GM18907 (cell line): ENCODE measurements around the gene MEIS1.

Source experiments
- ATAC-seq: cut with Tn5 transposase; IDR thresholded peaks from one replicate; pipeline ENCODE4 v1.9.1; 2021; ENCODE audit warnings: mild to moderate bottlenecking, moderate library complexity; ENCODE audit not compliant: unreplicated experiment

Gene MEIS1

DNA sequence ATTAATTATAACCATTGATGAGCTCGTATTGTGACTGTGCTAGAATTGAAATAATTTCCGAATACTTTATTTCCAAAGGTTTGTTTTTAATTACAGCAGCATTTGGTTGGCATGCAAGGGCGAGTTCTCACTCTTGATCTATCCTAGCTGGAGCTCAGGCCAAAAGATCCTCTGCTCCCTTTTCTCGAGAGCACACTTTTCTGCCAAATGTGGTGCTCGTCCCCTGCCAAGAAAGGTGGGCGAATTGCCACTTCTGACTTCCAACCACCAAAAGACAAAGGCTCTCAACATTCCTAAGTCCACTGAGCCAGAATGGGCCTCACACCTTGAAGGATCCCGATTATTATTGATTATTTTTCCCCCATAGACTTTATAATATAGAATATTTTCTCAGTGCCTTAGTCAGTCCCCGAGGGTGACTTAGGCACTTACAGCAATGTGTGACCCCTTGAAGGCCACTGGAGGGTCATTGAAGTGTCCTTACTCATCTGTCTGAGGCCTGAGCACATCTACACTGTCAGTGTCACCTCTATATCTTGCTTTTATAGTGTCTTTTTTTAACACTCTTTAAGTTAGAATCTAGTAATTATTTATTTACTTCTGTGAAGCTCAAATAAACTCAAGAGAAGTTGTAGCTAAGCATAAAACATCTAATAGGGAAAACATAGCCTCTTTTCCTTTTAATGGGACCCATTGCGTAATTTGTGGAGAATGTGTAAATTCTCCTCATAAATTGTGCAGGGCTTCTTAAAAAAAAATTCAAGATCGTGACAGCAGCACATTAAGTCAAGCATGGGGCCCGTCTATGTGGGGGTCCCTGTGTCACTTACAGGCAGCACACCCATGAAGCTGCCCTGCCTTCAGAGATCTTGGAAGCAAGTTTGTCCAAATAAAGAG lies 98.3 kb downstream of the MEIS1 start:
- no peak for ATAC-seq

DNA sequence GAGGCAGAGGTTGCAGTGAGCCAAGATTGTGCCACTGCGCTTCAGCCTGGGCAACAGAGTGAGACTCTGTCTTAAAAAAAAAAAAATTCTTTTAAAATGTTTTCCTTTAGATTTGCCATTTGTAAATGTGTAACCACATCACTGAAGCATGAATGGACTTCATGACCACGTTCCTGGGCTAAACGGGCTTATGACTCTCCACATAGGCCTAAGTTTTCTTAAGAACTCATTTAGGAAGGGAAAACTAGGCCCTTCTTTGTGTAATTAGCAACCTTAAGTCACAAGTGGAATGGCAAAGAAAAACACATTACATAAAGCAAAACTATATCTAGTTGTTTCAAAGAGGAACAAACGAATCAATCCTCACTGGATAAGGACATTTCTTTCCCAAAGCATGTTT lies 99.5 kb downstream of the MEIS1 start:
- ATAC-seq, result no peak

DNA sequence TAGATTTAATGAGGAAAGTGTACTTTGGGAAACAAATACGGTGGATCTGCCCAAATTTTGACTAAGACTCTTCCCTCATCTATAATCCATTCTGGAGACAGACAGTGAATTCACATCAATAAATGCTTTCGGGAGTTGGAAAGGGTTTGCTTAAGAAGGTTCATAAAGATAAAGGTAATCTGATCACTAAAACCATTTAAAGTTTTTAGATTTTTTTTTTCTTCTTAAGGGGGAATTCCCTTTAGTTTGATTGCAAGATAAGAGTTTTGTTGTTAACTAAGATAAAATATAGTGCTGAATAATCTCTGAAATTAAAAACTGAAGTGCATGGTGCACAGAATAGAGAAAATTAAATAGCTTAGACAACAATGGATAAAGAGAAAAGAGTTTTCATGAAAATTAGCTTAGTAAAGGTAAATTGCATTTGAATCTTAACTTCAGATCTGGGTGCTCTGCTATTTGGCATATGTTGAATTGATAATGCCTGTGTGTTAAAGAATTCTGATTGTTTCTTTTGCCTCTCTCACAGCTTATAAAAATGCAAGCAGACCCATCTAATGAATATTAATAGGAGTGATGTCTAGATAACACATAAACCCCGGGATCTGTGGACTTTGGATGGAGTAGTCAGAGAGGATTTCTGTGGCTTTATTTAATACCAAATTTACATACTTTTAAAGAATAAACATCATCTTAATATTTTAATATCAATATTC lies 100.8 kb downstream of the MEIS1 start:
- ATAC-seq, result no peak

DNA sequence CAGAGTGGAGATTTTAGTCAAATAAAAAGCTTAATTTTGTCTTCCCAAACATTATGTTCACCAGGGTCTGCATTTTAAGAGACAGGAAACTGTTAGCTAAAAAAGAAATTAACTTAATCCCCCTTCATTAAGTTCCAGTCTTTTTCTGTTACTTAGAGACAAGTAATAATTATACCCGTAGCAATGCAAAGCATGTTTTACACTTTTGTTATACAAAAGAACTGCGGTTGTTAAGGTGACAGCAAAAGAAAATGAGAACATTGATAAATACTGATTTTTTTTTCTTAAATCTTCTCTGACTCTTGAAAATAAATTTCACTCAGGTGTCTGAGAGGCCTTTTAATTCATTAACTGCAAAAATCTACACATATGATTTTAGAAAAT lies 101.4 kb downstream of the MEIS1 start:
- ATAC-seq, result no peak

DNA sequence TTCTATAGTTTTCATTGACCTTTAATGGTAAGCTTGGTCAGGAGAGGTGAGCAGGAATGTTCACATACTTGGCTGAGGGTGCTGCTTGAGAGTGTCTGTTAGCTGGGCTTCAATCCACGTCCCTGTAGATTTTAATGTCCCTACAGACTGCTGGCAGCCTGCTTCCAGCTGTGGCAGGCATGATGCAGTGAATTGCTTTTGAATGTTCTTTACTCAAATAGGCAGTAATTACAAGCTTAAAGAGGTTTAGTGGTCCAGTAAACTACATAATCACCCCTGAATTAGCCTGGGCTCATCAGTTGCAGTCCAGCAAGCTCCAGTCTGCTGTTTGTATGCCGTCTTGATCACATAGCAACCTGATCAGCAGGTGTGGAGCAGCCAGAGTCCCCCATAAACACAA lies 102.1 kb downstream of the MEIS1 start:
- no peak for ATAC-seq

DNA sequence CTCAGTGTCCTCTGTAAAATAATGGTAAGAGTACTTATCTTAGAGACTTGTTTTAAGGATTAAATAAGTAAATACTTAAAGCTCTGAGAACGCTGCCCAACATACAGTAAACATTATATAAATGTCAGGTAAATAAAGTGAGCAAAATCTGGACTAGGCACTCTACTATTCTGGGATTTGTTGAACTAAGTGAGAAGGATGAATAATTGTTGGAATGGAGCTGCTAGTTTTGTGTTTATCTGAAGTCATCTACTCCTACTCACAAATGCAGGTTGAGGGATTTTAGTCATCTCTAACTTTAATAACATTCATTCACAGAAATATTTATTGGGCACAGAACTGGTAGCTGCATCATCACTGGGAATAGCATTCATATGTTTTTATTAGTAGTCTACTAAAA lies 103.4 kb downstream of the MEIS1 start:
- no peak for ATAC-seq

DNA sequence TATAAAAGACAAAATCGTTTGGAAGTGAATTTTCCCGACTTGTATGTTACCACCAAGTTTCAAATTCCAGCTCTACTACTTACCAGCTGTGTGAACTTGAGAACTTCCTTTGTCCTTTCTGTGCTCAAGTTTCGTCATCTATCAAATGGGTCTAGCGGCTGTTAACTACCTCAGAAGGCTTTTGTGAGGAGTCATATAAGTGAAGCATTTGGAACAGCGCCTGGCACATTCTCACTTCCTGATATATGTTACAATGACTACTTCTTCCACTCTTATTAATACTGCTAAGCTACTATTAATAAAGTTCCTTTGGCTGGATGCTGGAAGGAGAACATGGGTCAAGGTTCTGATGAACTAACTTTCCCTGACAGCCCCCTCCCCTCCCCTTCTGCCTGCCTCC lies 104.5 kb downstream of the MEIS1 start:
- ATAC-seq, result no peak

DNA sequence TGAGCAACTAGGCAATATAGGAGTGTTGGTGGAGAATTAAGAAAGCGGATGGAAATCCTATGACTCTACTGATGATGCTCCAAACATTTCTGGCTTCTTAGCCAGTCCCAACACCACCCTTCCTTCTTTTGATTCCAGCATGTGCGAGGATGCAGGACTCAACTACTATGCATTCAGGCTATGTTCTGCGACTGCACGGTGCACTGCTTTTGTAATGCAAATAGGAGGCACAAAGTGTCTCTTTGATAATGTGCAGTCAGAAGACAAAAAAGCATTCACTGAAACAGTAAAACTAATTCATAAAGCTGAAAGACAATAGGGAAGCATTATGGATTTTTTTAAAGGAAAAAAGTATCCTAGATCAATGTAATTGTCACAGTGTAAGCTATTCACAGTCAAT lies 106.7 kb downstream of the MEIS1 start:
- ATAC-seq, result no peak

DNA sequence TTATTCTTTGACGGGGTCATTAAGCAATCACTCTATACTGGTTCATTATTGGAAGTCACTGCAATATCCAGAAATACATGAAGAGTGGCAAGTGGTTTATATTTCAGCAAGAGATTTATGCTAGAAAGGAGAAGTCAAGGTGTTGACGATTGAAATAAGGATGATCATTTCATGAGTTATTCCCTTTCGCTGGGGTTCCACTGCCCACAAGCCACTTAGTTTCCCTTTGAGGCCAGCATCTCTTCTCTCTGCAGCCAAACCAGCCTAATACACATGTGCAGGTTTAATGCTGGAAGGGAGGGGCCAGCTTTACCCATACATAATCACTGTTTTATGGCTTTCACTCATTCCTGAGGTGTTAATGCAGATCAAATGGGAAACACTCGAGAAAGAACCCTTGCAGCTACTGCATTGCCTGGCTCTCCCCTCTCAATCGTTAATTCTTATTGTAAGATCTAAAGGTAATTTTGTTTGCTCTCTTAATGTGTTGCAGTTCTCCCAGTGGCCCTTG lies 108.4 kb downstream of the MEIS1 start:
- no peak for ATAC-seq

DNA sequence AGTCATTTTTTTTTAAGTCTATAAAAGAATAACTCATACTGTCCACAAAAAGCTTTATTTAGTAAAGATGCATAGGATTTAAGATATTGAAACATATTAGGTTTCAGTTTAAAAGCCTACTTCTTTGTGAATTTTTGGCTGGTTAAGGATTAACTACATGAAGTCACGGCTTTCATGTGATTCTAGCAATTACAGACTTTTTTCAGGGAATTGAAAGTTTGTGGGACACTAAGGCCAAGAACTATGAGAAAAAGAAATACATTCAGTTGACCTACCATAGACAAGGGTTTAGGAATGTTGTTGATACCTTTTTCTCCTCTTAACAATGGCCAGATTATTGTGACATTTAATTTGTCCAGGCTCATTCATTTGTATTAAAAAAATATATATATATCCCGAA lies 109.3 kb downstream of the MEIS1 start:
- no peak for ATAC-seq

DNA sequence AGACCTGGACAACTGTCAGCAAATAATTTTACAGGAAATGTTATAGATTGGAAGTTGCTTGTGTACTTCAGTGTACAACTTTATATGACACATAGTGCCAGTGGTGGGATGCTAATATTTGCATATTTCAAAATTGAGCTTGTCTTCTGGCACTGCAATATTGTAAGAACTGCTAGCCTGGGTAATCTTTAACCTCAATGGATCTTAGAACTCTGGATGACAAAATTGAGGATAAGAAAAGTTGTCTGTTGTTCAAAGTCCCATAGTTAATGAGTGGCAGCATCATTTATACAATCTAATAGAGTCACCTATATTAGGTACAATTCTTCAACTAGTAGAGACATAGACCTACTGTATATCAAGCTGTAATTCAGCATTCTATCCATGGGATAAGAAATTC lies 110.3 kb downstream of the MEIS1 start:
- no peak for ATAC-seq

DNA sequence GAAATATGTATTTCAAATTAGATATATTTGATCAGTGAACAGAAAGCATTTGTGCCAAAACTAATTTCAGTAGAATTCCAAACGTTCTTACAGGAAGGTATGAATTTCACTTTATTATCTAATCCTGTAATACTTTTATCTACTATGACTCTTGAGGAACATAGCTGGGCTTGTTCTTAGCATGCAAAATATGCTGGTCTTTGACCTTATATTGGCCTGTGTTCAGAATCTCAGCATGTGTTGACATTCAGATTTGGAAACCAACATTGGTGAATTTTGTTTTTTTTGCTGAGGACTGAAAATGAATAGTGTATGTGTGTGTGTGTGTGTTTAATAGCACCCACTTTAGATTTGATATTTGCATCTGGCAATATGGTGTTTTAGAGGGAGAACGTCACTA lies 112.2 kb downstream of the MEIS1 start:
- ATAC-seq, result no peak

DNA sequence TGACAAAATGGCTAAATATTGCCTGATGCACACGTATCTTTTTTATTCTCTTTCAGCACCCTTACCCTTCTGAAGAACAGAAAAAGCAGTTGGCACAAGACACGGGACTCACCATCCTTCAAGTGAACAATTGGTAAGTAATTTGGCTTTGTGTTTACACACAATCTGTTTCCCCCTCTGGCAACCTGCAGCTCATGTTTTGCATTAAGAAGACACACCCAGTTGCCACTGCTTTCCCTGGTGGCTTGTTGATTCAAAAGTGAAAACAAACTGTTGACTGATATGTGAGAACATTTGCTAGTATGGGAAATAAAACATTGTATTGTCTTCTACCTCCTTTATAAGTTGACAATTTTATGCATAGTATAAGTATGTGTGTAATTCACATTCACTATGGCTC lies 113.0 kb downstream of the MEIS1 start:
- no peak for ATAC-seq

DNA sequence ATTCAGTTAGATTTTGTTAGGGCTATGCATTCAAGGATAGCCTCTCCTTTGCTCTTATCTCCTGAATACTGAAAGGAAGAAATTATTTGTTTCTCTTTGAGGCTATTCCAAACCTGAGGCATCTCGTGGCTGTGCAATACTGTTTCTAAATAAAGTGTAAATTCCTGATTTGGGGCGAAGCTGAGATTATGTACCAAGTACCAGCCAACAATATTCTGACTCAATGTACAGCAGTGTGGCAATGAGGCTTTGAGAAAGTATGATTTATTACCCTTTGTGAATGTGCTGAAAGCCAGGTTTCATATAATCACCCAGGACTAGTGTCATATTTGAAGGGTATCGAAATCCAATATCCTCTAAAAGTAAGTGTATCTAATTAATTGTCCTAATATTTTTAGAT lies 113.5 kb downstream of the MEIS1 start:
- ATAC-seq, result no peak

DNA sequence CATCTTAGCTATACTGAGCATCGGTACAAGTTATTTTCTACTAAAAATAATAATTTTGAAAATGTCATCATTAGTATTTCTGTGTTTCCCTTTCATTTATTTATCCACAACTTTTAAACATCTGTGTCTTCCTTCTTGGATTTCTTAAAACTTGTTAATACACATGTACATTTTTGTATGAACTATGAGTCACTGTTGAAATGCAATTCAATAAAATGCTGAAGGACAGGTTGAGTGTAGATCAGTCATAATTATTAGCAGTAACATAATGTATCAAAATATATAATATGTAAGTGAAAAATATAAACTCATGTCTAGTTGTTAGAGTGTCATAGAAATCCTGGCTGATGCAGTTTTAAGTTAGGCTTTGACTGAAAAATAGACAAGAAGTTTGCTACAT lies 115.9 kb downstream of the MEIS1 start:
- no peak for ATAC-seq

DNA sequence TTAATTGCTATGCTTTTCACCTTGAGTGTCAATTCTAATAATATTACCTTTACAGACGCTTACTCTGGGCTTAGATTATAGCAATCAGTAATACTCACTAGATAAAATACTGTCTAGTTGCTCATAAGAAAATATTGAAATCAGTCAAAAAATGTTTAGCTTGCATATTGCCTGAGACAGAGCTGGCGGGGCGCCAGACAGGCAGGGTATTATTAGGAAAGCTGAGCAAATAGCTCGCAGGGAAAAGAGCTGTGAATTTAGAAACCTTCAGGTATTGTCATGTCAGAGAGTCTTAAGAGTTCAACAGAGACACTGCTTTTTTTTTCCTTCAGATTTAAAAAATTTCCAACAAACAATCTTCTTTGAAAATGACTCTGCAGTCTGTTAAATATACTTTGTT lies 118.4 kb downstream of the MEIS1 start:
- ATAC-seq, result no peak

DNA sequence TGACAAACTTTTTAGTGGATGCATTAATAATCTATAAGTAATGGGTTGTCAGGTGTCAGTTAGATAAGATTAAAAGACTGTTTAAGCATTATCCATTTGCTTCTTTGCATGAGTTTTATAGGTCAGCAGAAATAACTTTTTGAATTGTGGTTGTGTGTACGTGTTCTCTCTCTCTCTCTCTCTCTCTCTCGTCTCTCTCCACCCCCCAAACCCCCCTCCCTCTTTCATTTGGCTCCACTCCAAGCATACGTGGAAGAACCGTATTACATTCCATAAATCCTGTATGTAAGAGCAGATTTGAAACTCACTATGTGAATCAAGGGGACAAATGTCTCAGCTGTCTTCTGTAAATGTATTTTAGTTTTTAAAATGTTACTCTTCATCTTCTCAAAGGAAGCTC lies 120.2 kb downstream of the MEIS1 start:
- ATAC-seq, result no peak

DNA sequence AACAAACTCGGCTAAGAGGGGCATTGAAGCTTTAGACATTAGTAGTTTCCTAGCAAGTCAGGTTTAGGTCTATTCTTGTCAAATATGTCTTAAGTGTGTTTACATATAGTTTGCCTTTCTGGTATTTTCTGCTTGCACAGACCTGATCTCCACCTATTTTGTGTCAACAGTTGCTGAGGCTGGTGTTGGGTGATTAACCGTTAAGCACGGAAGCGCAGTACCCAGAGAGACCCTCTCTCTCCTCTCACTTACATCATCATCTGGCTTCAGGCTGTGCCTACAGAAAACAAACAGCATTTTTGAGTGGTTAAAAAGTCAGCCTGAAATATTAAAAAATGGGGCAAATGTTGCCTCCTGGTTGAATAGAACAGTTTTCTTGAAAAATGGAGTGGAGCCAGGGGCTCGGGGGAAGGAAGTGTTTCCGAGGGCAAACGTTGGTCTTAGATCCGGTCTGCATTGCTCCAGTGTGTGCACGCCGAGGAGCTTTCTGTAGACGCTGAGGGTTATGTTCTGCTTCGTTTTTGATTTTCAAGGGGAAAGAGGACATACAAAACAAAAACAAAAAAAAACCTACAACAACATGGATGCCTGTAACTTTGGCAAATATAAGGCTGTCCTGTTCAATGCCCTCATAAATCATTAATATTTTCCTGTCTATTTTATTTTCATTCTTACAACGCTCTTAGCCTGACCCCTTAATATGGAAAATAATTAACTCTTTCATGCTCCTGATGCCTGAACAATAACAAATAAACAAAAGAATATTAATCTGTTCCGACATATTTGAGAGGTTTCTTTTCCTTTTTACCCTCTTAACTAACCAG lies 120.8 kb downstream of the MEIS1 start:
- no peak for ATAC-seq

DNA sequence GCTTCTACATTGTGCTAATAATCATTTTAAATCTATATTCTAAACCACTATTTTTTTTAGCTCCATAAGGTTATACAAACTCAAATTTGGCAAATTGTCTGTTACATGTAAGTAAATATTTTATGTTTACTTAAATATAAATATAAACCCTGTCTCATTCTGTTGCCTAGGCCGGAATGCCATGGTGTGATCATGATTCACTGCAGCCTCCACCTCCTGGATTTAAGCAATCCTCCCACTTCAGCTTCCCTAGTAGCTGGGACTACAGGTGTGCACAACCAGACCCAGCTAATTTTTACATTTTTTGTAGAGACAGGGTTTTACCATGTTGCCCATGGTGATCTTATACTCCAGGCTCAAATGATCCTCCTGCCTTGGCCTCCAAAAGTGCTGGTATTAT lies 124.7 kb downstream of the MEIS1 start:
- no peak for ATAC-seq

DNA sequence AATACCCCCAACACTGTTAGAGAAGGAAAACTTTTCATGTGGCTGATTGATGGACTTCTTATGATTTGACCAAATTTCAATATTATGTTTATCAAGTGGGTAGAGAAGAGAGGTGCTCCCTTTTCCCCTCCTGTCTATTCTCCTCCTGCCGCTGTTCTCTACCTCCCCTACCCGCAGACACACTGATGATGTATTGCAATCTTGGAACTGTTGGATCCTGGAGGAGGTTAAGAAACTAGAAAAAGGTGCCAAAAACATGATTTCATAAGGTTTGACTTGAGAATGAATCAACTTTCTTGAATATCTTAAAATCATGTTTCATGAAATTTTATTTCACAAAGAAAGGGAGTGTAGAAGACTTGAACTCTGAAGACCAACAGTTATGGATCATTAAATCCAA lies 125.8 kb downstream of the MEIS1 start:
- no peak for ATAC-seq

DNA sequence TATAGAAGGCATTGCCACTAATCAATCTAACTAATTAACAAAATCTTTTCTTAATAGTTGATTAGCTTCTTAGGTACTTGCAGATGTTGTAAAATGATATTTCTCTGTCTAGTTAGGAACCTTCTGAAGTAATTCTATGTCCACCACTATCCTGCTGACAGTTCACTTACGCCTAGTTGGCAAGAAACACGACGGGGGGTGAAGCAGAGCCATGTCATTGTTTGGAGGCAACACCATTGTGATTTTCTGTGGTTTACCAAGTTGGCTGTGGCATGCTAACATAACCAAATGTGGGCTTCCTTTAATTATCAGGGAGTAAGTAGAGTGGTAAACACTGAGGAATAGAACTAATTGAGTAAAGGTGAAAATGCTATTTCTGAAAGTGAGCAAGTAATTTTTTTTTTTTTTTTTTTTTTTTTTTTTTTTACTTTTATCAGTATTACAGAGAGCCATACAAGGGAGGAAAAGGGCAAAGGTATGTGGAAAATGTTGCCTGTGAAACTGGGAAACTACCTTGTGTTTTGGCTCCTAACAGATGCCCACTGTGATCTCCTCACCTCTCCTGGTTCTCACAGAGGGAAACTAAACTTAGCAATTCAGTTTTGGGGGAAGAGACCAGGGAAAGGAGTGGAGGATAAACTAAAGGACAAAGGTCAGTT lies 126.8 kb downstream of the MEIS1 start:
- no peak for ATAC-seq
